HG03460 (cell line): ENCODE results near the gene TIGAR.

ENCODE experiments used
- ATAC-seq: cut with Tn5 transposase; IDR thresholded peaks from one replicate; pipeline ENCODE4 v1.9.1; 2021; ENCODE audit not compliant: unreplicated experiment

Gene TIGAR

DNA sequence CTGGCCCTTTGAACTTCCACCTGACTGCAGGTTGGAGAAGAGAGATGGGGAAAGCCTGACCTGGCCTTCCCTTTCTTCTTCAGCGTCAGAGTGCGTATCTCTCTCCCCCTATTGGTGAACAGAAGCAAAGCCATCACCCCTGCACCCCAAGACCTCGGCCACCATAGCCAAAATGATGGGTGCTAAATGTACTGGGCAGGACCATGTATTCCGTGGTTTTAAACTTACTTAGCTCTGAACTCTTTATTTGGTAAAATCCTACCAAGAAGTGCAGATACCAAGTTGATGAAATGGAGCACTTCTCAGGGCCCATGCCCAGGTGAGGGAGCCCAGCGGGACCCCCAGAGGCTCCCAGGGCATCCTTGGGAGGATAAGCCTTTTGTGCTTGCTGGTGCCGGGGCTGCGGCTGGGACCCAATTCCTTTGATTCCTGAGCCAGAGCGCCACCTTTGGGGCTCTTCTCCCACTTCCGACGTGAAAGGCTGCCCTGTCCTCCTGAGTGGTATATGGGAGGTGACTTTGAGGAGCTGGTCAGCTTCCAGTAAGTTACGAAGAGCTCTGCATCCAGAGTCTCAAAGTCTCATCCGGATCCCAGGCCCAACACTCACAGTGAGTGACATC, 38.0 kb upstream of the TIGAR start:
- no peak for ATAC-seq

DNA sequence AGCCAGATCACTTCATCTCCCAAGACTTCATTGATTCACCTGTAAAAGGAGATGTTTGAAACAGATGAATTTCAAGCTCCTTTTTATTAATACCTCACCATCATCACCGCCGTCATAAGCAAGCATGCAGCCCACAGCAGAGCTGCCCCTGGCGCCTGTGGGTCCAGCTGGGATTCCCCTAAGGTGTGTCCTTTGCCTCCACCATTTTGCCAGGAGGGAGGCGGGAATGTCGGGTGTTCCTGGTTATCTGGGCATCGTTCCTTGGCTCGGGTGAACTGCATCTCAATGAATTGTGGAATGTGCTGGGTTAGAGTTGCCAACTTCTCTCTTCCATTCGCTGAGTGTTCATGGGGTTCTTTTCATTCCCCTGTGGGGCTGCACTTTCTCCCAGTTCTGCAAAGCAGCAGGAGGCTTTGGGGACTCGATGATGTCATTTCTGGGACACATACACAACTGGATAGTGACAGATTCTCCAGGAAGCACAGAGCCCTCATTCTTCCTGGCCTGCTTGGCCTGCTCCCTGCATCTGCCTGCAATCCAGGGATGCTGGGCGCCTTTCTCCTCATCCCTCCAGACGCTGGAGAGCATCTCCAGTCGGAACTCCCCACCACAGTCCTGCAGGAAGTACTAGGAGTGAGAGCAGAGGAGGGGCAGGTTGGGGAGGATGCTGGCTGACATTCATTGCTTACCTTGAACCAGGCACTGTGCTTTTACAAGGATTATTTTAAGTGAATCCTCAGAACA, 37.3 kb upstream of the TIGAR start:
- ATAC-seq, result no peak

DNA sequence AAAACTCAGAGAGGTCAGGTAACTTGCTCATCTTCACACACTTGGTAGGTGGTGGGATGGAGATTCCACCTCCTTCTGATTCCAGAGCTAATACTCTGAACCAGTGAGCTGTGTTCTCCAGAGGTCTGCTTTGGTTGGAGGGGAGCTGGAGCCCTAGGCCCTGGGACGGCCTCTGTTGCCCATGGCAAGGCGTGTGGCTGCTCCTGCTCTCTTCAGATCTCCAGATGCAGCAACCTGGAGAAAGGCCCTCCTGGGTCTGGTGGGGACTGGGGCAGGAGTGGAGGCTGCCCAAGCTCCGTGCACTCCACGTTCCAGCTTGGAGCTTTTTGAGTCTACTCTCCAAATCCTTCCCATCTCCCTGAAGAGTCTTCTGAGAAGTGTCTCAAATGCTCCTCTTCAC, 36.7 kb upstream of the TIGAR start:
- no peak for ATAC-seq

DNA sequence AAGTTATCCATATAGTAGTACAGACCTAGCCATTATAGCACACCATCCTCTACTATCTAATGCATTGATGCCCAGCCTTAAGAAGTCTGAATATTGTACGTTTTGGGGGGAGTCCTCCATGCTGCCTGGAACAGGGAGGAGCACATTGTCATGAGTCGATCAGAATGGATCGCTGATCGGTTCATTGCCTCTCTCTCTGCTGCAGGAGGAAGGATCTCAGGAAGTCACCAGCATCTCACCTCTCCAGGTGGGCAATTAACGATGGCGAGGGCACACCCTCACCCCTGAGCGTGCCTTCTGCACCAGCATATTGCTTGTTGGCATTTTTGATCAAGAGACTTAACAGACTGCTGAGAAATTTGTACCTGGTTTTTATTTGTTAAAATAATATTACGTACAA, 35.9 kb upstream of the TIGAR start:
- ATAC-seq, result no peak

DNA sequence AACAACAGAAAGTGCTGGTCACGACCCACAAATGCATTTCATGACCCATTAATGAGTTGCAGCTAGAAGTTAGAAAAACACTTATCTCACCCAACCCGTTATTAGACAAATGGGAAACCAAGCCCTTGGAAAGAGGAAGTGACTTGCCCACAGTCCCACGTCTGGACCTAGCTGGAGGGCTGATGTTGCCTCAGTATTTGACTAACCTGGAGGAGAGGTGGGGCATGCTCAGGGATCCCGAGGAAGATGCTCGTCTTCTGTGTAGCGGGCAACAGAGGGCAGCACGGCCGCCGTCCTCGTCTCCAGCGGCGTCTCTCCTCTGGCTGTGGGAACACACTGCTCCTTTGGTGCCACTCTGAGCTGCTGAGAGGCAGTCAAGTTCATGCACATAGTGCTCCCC, 34.8 kb upstream of the TIGAR start:
- ATAC-seq, result no peak

DNA sequence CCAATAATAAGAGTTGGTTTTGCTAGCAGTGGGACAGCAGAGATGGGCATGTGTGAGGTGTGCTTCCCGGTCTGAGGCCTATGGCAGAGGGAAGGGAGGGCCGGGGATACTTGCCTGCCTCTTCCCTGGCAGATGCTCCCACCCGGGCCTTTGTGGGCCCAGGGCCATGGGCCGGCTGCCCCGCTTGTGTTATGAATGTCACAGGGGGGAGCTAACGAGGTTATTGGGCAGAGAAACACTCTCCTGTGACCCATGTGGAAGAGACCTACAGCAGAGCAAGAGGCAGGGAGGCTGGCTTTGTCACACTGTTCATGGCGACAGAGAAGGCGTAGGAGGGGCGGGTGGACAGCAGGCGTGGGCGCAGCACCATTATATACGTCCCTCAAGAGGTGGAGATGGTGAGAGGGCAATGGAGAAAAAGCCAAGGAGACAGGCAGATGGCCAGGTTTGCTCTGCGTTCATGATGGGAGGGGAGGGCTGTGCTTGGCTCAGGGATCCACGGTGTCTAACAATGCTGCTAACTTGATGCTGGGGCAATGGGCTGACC, 34.2 kb upstream of the TIGAR start:
- ATAC-seq, result no peak

DNA sequence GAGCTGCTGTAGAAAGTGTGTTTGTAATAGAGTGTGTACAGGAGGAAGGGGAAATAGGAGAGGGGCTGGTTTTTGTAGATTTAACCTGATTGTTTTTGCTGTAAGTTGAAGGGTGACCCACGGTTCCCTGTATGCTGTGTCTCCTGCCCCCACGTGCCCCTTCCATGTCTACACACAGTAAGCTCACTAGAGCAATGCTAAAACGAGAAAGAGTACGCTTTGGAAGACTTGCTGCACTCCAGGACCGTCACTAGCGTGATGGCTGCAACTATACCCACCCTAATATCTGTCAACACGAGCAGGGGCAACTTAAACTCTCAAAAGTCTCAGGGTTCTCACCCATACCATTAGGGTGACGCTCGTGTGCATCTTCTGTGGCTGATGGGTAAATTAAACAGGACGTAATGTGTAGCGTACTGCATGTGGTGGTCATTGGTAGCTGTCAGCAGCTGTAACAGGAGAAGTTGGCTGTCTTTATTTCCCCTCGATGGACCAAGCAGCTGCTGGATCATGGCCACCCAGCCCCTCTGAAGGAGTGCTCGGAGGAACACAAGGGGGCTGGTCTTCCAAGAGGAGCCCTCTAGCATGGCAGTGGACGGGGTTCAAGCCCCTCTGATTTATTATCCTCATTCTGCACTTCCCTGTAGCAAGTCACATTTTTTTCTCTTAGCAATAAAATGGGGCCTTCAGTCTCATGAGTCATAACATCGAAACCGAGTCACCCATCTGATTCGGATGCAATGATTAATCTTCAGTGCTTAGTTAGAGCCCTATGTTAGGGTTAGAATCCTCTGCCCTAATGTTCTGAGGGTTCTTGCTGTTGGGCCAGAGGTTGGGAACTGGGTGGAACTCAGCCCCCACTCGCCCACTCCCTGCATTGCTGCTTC, 33.4 kb upstream of the TIGAR start:
- no peak for ATAC-seq

DNA sequence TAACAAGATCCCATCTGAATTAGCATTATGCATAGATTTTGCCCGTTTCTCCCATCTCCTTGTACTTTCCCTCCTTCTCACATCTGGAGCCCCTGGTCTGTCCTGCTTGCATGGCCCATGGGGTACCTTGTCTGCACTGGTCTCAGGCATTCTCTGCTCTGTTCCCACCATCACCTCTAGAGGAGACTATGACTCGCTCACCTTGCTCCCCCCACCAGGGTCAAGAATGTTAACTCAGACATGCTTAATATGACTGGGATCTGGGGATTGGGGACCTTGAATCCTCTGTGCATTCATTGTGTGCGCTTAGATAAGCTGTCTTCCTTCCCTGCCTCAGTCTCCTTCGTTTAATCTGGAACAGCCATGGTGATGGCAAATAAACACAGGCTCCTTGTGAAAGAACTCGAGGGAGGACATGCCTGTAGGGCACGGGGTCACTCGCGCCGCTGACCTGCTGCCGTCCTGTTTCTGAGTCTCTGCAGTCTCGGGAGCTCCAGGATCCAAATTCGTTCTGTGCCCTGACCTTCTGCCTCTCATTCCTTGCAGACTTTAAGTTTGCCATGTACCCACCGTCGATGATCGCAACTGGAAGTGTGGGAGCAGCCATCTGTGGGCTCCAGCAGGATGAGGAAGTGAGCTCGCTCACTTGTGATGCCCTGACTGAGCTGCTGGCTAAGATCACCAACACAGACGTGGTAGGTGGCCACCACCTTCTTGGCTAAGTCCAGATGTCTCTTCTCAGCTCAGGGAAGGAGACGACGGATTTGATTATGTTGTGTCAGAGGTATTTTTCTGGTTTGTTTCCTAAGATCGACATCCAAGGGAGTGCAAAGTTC, 32.5 kb upstream of the TIGAR start:
- no peak for ATAC-seq

DNA sequence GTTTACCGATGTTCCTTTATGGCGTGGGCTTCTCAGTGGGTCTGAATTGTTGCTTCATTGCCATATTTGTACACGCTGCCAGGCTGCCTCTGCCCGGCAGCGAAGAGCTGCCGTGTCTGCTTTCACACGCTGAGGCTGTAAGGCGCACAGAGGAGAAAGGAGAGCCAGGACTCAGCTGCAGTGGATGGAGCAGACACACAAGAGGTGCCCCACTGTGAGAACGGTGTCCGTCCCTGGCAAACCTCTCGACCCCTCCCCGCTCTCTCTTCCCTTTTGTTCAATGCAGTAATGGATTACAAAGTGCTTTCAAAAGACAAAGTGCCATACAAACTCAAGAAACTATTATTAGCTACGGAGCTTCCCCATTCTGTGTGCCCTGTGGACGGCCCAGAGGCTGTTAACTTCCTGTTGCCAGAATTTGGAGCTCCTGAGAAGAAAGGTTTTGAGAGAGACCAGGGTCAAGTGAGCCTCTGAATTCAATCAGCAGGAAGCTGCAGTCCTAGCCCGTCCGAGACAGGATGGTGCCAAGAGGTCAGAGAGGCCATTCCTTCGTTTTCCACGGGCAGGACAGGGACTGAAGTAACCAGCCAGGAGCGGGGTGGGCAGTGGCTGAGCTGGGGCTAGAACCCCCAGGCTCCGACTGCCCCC, 31.7 kb upstream of the TIGAR start:
- ATAC-seq, result no peak

DNA sequence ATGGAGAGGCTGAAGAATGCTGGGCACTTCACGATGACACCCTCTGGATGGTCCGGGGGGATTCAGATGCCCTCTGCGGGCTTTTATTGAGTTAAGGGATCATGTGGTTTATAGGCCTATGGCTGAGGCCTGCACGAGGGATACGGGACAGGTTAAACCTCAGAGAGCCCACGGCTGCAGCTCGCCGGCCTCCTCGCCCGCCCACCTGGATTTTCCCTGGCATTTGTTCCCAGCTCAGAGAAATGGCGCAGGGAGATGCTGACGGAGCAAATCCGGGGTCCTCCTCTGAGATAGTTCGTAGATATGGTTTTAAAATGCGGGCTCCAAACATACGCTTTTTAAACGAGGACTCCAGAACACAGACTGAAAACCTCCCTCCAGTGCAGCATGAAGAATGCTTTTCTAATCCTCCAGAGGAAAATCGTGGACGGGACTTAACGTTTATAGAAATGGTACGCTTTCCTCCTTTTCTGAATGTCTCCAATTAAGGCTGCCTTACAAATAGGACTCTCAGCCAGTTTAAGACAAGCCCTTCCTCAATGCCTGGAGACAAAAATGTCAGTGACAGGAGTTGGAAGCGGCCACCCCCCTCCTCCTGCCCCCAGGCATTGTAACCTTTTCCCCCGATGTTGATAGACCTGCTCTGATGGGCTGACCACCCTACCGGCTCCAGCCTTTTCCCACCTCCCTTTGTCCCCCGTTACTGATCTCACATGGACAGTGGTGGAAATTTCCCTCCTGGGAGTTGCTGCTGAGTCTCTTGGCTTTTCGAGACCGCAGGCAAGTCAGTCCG, 30.8 kb upstream of the TIGAR start:
- no peak for ATAC-seq

DNA sequence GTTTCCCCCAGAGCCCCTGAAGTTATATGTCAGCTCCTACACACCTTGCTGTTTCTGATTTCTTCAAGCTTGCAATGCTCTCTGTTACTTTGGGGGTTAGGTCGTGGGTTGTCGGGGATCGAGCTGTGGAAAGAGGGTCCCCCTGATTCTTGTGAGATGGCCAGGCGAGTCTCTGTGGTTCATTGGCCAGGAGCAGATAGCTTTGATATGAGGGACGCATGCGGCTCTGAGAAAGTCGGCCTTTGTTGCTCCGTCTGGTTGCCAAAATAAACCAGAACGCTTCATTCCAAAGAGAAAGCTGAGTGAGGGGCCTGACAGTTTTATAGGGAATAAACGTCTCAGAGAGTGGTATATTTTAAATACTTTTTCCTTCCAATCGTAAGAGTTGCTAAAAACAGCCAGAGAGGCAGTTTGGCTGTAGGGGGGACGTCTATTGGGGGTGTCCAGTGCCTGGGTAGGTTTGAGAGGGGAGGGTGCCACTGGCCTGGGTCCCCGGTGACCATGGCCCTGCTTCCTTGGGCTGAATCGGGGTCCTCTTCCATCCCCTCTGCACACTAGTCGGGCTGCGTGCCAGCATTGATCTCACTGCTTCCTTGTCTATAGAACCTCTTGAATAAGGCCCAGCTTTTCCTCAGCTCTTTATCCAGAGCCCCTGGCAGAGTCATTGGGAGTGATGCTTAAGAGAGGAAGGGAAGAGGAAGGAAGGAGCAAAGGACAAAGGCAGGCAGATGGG, 28.5 kb upstream of the TIGAR start:
- no peak for ATAC-seq

DNA sequence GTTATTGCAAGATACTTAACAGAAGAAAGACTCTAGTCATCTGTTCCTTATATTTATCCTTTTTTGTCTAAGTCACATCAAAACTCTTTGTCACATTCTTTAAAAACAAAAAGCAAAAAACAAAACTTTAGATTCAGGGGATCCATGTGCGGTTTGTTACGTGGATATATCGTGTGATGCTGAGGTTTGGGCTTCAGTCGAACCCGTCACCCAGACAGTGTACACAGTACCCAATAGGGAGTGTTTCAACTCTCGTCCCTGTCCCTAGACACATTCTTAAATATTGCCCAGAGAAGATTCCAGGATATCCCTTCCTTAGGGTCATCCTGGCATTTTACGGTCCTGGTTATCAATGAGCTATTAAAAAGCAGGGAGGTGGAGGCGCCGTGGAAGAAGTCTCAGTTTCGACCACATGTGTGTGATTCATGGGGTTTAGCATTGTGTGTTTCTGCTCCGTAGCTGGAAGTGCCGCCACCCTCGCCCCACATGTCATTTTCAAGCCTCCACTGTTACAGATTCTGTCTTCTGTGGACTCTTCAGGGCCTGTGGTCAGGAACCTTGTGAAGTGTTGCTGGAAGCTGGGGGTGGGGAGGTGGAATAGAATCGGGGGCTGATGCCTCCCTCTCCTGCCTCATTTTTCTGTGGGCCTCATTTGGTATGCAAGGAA, 27.6 kb upstream of the TIGAR start:
- ATAC-seq, result no peak

DNA sequence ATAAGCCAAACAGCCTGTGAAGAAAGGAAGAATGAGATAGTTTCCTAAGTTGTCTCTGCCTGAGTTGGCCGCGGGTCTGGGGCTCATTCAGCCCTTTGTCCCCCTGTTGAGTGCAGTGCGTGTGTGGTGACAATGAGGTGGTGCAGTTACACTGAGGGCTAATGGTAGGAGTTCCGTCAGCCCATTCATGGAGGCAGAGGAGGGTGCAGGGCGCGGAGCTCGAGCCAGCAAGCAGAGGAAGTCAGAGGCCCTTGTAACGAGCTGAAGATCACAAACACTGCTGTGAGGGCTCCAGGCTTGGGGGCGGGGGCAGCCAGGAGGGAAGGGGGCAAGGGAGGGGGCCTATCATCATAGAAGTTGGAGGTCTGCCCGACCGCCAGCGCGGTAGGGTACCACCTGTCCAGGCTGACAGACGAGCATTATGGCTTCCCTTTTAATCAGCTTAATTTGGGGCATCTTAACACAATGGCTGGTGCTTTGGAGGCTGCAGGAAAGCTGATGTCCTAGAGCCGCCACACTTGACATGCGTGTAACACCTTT, 27.0 kb upstream of the TIGAR start:
- ATAC-seq, result no peak

DNA sequence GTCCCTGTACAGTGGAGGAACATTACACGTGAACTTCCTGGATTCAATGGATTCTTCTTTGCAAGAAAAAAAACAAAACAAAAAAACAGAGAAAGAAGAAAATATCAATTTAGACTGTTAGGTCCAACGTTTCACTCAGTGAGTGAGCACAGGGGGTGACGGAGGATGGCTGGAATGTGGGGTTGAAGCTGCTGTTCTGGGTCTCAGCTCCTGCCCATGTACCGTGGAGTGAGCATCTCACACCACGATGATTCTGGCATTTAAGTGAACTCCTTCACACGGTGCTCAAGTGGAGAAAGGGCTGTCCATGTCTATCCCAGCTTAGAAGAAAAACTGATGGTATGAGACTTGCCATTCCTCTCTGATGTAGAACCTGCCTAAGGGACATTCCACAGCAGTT, 24.3 kb upstream of the TIGAR start:
- no peak for ATAC-seq

DNA sequence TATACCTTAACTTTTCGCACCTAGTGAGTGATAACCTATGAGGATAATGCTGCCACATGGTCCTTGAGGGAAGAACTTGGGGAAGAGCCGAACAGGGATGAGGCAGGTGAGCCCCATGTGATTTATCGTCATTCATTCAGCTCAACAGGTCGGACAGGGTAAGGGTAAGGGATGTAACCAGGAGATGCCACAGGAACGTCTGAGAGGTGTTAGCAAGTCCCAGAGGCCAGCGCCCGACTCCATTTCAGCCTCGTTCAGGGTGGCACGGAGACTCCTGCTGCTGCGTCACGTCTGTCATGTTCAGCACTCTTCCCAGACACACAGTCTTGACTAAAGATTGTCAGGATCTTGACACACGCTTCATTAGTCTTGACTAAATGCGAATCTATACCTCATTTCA, 23.4 kb upstream of the TIGAR start:
- ATAC-seq, result no peak

DNA sequence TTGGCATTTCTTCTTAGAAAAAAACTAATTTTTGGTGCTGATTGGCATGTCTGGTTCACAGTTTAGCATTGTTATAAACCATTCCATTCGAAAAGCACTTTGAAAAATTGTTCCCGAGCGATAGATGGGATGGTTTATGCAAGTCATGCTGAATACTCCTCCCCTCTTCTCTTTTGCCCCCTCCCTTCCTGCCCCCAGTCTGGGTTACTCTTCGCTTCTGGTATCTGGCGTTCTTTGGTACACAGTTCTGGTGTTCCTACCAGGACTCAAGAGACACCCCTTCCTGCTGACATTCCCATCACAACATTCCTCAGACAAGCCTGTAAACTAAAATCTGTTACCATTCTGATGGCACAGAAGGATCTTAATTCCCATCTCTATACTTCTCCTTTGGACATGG, 20.1 kb upstream of the TIGAR start:
- ATAC-seq, result no peak

DNA sequence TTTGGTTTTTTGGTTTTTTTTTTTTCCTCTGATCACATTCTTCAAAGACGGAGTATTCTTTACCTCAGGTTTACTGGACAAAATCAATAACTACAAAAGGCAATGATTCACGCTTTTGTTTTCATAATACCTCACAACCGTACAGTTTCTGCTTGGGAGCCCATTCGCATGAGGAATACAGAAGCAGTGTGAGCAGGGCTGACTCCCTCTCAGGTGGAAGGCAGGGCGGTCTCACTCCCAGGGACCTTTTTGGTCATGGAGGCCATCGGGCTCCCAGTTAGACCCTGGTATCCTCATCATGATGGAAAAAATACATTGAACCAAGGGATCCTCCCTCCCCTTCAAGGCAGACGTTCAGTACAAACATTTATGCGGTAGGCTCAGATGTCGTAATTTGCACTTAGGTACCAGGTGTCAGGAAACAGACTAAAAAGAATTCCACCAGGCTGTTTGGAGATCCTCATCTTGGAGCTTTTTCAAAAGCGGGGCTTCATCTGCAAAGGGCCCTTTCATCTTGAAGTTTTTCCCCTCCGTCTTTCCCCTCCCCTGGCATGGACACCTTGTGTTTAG, 19.0 kb upstream of the TIGAR start:
- no peak for ATAC-seq

DNA sequence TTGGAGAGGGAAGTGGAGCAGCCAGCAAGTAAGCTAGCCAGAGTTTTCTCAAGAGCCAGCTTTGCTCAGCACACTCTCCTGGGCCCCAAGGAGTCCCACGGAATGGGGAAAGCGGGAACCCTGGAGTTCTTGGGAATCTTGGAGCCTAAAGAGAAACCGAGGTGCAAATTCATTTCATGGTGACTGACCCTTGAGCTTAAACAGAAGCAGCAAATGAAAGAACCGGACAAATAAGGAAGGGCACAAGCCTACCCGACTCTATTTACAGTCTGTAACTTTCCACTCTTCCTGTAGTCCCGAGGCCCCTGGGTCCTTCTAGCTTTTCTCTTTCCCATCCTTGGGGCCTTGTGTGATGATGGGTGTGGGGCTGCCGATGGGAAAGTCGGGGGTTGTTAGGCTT, 18.1 kb upstream of the TIGAR start:
- ATAC-seq, result no peak
